Erythroblast (primary cell): ENCODE measurements around the gene TAF1C.

Source experiments
- GATA1 ChIP-seq: IDR thresholded peaks from 2 replicates; pipeline ENCODE4 v1.6.1; 2011; ENCODE audit warnings: low read depth, mild to moderate bottlenecking, control low read depth, low read length, moderate library complexity
- POLR2A ChIP-seq: IDR thresholded peaks from 2 replicates; pipeline ENCODE4 v1.6.1; 2011; ENCODE audit warnings: mild to moderate bottlenecking, low read length

DNA sequence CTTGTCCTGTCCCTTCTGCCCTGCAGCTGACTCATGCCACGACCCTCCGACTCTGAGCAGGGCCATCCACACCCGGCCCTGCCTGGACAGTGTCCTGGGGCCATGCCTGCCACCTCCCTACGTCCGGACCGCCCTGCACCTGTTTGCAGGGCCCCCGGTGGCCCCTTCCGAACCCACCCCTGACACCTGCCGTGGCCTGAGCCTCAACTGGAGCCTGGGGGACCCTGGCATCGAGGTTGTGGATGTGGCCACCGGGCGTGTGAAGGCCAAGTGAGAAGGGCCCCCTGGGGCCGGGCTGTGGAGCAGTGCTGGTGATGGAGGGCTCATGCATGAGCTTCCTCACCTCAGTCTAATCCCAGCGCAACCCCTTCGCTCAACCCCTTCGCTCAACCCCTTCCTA is 9.2 kb upstream of the TAF1C start:
- TF ChIP-seq POLR2A (no peak), GATA1 (no peak)
